ENCODE data around the gene NEK11.

NEK11 gene

DNA sequence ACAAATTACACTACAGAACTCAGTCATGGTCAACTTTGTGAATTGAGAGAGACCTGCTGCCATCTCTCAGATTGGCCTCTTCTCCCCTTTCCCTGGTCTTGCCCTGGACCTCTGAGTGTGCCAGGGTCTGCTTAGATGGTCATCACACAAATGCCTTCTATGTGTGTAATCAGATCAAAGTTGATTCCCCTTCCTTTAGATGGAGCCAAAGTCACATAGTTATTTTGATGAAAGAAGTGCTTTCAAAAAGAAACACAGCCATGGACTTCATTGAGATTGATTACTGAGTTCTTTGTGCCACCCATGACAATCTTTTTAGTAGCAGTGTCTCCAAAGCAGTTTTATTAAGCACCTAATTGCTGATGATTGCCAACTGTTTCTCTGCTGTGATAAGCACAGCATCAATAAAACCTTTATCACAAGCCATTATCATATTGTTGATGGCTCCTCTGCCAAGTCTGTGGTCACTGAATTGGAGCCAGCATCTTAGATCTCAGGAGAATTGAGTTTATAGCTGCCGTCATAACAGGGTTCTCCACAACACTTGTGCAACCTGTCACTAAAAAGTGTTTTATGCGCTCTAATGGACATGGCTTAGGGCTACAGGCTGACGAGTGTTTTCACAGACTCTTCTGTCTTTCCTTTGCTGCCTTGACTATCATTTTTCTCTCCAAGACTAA lies 205.2 kb downstream of the NEK11 start:
- no peak for DNase-seq

DNA sequence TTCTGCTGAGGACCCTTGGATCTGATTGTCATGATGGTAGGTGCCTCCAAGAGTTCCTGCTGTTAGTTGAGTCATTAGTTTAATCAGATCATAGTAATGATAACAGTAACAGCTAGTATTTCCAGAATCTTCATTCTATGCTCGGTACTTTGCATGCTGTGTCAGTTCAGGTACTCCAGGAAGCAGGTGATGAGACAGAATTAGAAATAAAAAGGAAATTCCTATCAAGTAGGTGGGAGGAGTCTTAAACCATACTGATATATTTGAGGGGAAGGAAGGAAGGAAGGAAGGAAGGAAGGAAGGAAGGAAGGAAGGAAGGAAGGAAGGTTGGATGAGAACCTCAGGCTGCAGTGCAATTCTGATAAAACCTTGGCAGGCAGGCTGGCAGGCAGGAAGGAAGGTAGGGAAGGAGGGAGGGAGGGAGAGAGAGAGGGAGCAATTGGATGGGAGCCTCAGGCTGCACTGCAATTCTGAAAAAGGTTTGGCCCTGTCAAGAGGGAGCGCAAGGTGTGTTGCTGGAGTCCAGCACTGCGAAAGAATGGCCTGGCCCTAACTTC lies 206.1 kb downstream of the NEK11 start:
- no peak for DNase-seq

DNA sequence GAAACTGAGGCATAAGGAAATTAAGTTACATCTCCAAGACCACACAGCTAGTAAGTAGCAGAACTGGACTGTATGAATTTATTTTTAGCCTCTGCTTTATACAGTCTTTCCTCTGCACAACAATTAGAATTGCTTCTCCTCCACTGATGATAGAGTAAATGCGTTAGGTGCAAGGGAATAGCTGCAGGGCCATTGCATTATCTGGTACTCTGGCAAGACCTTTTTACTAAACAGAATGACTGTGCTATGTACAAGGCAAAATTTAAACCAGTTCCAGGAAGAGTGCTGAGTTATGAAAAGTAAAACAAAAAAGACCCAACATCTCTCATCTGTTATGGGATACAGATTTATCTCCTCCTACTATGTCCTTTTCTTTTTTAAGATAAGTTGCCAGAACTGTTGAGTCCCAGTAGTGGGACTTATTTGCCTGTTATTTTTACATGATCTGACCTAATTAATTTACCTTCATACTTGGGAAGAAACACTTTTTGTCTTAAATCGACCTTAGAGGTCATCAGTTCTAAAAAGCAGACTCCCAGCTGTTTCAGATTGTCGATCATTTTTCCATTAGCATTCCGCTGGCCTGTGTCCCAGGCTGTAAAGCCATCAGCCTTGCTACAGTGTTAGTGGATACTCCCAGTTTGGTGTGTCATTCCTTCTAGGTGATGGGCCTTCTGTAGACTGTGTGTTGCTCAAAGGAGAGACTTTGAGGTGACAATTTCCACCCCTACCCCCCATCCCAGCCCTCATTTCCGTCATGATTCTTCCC lies 207.4 kb downstream of the NEK11 start:
- no peak for DNase-seq

DNA sequence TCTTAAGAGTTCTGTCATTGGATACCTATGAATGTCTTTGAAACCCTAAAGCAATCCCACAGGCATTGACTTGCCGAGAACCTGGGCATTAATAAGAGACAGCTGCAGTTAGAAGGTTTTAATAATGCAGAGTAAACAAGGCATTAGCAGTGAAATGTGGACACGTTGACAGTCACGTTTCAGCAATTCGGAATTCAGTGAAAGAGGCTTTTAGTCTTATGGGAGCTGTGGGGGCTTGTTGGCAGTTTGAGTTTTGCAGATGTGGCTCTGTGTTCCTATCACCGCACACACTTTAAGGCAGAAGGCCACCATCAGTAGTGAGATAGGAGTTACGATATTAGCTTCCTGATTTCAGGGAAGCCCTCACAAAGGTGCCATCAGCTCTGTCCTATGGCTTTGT lies 209.7 kb downstream of the NEK11 start:
- no peak for DNase-seq

DNA sequence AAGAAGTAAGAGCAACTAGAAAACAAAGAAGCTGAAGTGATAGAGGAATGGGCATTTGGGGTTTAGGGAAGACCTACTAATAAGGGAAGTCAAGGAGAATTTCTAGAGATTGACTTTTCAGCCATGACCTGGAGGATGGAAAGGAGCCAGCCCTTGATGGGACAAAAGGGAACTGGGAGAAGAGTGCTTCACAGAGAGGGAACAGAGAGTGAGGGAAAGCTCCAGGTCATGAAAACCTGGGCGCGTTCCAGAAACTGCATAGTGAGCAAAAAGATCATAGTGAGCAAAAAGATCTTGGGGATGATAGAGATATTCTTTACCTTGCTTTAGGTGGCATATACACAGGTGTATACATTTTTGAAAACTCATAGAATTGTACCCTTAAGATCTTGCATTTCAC lies 211.8 kb downstream of the NEK11 start:
- no peak for DNase-seq

DNA sequence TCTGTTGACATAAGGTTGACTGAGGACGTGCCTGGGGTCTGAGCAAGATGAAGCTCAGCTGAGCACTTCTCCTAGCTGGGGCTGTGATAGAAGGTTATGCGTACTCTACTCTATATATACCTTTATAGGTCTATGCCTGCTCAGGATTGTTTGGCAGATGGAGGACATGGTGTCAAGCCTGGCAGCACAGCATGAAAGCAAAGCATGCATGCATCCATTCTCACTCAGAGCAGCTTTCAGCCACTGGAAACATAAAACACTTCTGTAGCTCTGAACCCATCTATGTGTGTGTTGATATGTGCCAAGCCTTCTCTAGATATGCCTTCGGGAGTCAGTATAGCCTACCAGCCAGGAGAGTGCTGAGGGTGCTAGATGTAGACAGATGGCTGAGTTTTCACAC lies 212.6 kb downstream of the NEK11 start:
- no peak for DNase-seq

DNA sequence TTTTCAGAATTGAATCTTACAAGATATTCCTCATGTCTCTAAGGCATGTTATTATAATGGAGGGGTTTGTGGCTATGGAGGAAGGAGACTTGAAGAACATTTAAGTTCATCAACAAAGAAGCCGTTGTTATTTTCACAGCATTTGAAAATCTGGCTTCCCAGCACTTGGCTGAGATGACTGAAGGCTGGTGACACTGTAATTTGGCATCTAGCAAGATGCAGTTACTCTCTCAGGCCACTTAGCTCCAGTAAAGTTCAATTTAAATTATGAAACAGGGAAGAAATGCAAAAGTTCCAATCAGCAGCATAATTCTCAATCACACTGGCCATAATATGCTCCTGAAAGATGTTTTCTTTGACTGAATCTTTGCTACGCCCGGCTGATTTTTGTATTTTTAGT lies 215.5 kb downstream of the NEK11 start:
- no peak for DNase-seq

DNA sequence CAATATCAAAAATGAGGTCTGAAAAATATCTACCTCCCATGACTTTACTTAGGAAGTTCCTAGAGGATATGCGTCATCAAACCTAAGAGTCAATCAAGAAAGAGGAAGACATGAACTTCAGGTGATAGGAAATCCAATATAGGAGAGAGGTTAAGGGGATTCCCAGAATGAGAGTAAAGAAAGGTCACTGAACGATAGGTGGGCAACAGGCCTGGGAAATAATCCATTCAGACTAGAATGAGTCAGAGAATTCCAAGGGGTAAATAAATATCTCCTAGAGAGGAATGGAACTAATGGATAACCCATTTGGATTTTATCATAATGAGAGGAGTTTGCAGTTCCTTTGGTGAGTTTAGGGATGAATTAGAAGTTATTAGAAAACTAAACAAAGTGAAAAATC lies 223.8 kb downstream of the NEK11 start:
- no peak for DNase-seq

DNA sequence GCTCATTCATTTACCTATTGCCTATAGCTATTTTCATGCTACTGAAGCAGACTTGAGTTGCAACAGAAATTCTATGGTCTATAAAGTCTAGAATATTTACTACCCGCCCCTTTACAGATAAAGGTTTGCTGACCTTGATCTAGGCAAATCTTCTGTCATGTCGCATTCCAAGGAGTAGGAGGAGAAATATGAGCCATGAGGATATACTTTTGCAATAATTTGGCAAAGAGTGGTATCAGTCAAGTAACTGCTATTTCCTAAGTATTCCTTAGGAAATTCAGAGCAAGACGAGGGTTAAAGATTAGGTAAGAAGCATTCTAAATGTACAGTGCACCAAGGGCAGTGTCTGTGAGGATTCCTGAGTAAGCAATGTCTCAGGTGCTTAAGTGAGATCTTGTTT lies 233.8 kb downstream of the NEK11 start:
- no peak for DNase-seq

DNA sequence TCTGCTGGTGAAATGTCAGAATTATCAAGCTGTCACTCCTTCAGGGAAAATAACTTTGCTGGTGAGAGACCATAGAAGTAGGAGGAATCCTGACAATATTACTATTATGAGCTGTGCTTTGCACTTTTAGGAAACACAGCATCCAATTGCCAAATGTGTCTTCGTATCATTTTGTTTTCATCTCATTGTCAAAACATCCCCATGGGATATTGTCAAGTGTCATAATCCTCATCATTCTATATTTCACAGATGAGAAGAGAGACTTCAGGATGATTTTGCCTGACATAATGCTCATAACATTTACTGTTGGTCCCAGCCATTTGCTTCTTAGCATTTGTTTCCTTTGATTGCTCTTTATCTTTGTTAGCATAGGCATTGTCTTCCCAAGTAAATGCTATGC lies 234.4 kb downstream of the NEK11 start:
- no peak for DNase-seq

DNA sequence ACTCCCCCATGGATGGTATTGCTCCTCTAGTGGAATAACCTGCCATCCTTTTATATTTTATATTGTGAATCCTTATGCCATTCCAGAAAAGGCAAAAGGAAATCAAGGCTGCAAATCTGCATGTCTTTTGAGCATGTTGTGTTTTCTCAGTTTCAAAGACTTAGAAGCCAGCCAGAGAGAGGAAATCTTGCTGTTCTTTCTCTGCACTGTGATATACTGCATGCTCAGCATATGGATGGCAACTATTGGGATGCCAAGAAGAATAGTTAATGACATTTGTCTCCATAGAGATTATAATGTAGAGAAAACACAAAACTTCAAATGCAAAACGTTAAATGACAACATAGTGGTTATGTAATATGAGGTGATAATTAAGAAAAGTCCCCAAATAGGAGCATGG lies 248.9 kb downstream of the NEK11 start:
- no peak for DNase-seq

DNA sequence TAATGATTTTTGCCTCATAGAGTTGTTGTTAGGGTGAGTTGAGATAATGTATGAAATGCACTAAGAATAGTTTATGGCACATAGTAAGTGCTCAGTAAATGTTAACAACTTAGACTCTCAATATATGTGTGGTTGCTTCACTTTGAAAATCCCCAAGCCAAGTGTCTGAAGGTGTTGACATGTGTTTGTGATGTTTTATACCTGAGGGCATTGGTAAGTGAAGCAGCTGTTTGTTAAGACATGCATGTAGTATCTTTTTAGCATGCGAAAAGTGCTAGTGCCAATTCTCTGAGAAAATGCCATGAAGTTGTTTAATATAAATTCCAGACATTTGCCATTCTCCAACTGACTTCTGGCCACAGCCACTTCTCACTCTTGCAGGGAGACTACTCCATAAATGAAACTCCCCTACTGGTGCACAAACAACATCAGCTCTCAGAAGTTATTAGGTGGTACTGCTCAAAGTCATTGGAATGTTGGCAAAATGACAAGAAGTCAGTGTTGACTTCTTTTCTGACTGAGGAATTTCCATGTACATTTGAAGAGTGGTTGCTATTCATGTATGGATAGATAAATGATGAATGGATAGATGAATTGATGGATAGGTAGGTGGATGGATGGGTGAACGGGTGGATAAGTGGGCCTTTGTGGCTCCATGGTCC lies 251.3 kb downstream of the NEK11 start:
- no peak for DNase-seq

DNA sequence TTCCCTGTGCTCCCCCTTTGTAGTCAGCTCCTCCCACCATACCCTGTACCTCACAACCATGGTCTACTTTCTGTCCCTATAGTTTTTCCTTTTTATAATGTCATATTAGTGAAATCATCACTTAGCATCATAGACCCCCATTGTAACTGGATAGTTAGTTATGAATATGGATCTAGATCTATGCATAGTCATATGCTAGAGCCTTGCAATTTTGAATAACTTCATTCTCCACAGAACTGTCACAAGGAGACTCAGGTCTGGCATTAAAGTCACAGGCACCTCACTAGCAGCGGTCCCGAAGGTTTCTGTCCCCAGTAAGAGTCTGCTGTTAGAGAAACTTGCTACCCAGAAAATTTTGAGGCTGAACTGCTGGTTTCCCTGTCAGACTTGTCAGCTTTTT lies 252.9 kb downstream of the NEK11 start:
- no peak for DNase-seq

DNA sequence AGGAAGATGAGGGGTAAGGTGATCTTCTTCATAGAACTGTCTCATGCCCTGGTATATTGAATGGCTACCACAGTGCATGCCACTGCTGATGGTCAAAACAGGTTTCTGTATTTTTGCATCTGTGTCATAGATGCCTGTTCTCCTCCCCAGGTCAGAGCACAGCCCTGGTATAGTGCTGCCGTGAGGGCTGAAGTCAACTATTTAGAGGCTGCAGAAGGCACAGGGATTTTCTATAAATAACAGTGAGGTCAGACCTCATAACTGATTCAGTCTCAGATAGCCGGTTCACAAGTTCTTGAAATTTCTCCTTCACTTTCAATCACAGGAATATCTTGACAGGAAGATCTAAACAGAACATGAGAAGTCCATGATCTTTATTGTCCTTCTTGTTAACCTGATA lies 255.7 kb downstream of the NEK11 start:
- no peak for DNase-seq

DNA sequence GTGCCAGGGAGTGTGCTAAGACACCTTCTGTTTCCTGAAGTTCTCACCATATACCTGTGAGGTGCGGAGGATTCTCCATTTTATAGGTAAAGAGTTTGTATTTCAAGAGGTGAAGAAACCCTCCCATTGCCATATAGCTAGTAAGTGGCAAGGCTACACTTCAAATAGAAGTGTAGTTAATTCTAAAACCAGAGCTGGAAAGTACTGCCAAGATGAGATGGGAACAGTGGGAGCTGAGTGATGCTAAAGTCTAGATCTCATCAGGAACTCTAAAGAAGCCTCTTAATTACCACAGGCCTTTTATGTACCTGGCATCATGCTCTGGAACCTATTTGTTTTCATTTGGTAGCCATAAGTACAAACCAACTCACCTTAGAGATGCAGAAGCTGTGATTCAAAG lies 256.3 kb downstream of the NEK11 start:
- DNase-seq = no peak

DNA sequence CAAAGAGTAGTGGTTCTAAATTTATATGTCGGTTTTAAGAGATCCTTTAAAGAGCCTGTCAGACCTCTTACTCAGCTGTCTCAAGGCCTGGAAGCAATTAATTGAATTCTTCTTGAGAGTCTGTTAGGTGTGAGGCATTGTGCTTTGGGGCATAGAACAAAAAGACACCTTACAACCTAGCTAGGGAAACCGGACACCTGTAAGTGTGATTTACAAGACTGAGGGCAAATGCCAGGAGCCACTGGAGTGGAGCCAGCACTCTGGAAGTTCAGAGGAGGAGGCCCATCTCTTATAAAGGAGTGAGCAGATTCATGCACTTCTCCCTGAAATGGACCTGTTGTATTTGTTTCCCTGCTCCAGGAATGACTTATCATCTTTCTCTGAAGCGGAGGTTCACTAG lies 257.2 kb downstream of the NEK11 start:
- DNase-seq = no peak

DNA sequence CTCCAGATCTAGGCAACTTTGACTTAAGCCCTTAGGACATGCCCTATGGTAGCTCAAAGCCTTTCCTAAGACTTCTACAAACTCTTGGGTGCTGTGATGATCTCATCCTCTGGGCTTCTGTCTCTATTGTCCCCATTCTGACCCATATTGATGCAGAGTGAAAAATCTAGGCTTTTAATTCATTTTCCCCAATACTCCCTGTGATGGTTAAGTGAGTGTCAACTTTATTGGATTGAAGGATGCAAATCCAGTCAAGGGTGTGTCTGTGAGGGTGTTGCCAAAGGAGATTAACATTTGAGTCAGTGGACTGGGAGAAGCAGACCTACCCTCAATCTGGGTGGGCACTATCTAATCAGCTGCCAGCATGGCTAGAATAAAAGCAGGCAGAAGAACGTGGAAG lies 257.6 kb downstream of the NEK11 start:
- DNase-seq = no peak

DNA sequence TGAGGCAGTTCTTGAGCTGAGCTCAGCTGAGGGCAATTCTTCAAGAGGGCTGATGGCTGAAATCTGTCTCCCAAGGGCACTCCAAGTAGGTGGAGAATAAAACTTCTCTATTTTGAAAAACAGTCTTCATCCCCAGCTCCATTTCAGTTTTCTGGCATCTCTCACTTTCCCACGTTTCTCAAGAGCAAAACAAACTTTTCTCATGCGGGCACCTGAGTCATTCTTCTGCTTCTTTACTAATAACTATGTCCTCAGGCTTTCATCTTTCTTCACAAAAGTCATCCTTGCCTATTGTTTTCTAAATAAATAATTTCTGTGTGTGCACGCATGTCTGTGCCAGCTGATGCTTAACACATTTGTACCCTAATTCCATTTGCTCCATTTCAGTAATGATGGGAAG lies 258.8 kb downstream of the NEK11 start:
- DNase-seq = no peak

DNA sequence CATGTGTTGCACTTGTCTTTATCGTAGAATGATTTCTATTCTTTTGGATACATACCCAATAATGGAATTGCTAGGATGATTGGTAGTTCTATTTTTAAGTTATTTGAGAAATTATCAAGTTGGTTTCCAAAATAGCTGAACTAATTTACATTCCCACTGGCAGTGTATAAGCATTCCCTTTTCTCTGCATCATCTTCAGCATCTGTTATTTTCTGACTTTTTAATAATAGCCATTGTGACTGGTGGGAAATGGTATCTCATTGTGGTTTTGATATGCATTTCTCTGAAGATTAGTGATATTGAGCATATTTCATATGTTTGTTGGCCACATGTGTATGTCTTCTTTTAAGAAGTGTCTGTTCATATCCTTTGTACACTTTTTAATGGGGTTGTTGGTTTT lies 273.2 kb downstream of the NEK11 start:
- no peak for DNase-seq

DNA sequence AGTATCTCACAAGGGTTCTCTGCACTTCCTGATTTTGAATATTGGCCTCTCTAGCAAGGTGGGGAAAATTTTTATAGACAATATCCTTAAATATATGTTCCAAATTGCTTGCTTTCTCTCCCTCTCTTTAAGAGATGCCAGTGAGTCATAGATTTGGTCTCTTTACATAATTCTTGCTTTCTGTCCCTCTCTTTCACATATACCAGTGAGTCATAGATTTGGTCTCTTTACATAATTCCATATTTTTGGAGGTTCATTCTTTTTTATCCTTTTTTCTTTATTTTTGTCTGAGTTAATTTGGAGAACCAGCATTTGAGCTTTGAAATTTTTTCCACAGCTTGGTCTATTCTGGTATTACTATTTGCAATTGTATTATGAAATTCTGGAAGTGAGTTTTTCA lies 277.2 kb downstream of the NEK11 start:
- no peak for DNase-seq

DNA sequence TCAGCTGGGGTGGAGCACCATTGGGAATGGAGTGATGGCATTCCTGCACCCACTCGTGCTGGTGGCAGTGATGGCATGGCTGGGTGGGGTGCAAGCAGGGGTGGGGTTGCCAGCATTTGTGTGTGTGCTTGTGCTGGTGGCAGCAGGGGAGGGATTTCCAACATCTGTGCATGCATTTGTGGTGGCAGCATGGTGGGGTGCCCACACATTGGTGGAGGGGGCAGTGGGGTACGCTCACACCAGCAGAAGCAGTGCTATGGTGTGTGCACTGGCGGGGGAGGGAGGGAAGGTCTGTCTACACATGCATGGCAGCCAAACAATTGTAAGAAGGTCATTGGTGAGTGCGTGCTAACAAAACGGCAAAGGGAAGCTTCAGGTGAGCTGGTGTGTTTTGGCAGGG lies 278.2 kb downstream of the NEK11 start:
- no peak for DNase-seq

DNA sequence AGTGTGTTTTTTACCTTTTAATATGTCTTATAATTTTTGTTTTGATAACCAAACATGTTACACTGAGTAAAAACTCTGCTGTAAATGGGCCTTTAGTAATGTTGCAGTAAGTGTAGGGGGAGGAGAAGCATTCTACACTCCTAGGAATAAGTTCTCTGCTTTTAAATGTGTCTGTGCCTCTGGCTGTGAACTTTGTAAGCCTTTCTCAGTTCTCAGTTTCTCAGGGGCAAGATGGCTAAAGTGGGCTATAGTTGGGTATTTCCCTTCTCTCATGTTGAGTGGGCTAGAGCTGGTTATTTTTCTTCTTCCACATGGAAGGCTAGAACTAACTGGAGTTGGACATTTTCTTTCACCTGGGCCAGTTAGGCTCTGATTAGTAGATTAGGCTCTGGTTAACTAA lies 279.6 kb downstream of the NEK11 start:
- no peak for DNase-seq

DNA sequence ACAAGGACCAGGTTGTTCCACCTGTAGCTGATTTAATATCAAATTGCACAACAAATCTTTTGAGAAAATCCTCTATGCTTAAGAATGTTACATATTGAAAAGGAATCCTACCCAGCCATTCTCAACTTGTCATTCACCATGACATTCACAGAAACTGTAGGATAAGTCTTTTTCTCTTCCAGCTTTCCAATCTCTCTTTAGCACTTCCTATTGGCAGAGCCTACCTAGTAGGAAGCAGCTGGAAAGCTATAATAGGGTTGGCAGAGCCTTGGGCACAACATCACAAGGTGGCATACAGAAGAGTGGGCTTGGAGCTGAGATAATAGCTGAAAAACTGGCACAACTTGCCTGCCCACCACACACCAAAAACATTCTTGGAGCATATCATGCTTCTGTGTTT lies 287.6 kb downstream of the NEK11 start:
- no peak for DNase-seq

DNA sequence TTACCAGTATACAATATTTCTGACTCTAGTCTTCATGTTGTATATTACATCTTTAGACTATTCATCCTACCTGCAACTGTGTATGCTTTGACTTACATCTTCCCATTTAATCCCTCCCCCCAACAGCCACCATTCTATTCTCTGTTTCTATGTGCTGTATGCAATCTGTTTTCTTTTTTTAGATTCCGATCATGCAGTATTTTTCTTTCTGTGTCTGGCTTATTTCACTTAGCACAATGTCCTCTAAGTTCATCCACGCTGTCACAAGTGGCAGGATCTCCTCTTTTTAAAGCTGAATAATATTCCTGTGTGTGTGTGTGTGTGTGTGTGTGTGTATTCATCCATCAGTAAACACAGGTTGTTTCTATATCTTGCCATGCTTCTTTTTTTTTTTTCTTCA lies 288.5 kb downstream of the NEK11 start:
- DNase-seq = no peak

All from NCI-H1694 (cell line).